ENCODE measurements around the gene TNNT3. TPM values are rescaled to one million over a fixed set of nuclear protein-coding genes. Genes with fewer than 3 reads are reported as not detected.

Gene TNNT3
- total and polyA plus RNA-seq, 8 donors = 1.7 to 4.4 (median 2.5) TPM

- Histone ChIP-seq H3K4me1 (no peaks in the 10 kb centered on the region), H3K4me3 (no peak overlapping the region), H3K27me3 (peaks cover 0 to 16% of the 10 kb centered on the region in 2 donors), H3K9me3 (no peaks in the 10 kb centered on the region), H3K27ac (no peak overlapping the region), H3K36me3 (no peaks in the 10 kb centered on the region)
- DNase-seq = peak in 2 of 4 donors; percentile 24 to 55
- intact Hi-C loops (cut with DNase I) = no loop called here
- no peak for TF ChIP-seq CTCF (IDR thresholded peaks at IDR 0.05)
- no peak for ATAC-seq
Measured at GRCh38 chr11:1918436-1919315, 827 bp upstream of the TNNT3 start.

GRCh38 chr11:1920128-1920908 lies 815 bp downstream of the TNNT3 start:
- no peak overlapping the region for H3K4me3 ChIP-seq
- no peaks in the 10 kb centered on the region for H3K36me3 ChIP-seq
- no peaks in the 10 kb centered on the region for H3K4me1 ChIP-seq
- no peaks in the 10 kb centered on the region for H3K9me3 ChIP-seq
- TF ChIP-seq CTCF (IDR thresholded peaks at IDR 0.05) = no peak
- DNase-seq (peak in 2 of 4 donors; percentile 25 to 78), ATAC-seq (no peak)
- peaks cover 0 to 18% of the 10 kb centered on the region in 2 donors for H3K27me3 ChIP-seq
- H3K27ac ChIP-seq = no peak overlapping the region
- intact Hi-C loops (cut with DNase I) = no loop called here

- no peak for ATAC-seq
- H3K36me3 ChIP-seq = no peaks in the 10 kb centered on the region
Measured at GRCh38 chr11:1920909-1921573, 1.5 kb downstream of the TNNT3 start.

GRCh38 chr11:1921574-1922141 lies 2.2 kb downstream of the TNNT3 start:
- H3K9me3 ChIP-seq = no peaks in the 10 kb centered on the region
- no peak overlapping the region for H3K4me3 ChIP-seq
- intact Hi-C loops (cut with DNase I) = no loop called here
- TF ChIP-seq CTCF (IDR thresholded peaks at IDR 0.05) = no peak
- H3K4me1 ChIP-seq = no peaks in the 10 kb centered on the region
- peaks cover 0 to 22% of the 10 kb centered on the region in 2 donors for H3K27me3 ChIP-seq
- no peak for ATAC-seq
- no peaks in the 10 kb centered on the region for H3K36me3 ChIP-seq
- DNase-seq = peak in 1 of 4 donors; percentile 70
- no peak overlapping the region for H3K27ac ChIP-seq

More at GRCh38 chr11:1920909-1921573, 1.5 kb downstream of the TNNT3 start:
- intact Hi-C loops (cut with DNase I) = no loop called here
- Histone ChIP-seq H3K27ac (no peak overlapping the region), H3K9me3 (no peaks in the 10 kb centered on the region), H3K4me1 (no peaks in the 10 kb centered on the region), H3K27me3 (peaks cover 0 to 22% of the 10 kb centered on the region in 2 donors), H3K4me3 (no peak overlapping the region)
- TF ChIP-seq CTCF (IDR thresholded peaks at IDR 0.05) = no peak
- peak in 2 of 4 donors; percentile 12 to 63 for DNase-seq

Data from left lung (tissue), 10 donors.